Panc1 (cell line): Measurements from ENCODE around the gene CELA2B.

Experiments
- CTCF ChIP-seq: fragments of 450-650 bp; IDR thresholded peaks from 2 replicates; pipeline ENCODE4 v1.5.1; 2017; ENCODE audit warnings: mild to moderate bottlenecking
- POLR2AphosphoS5 ChIP-seq: IDR thresholded peaks from 2 replicates; pipeline ENCODE4 v1.6.1; 2012; ENCODE audit warnings: mild to moderate bottlenecking, low read depth, low read length, moderate library complexity
- REST ChIP-seq, 2 experiments: IDR thresholded peaks; 2 replicates each; pipeline ENCODE4 v1.6.1; 2011 to 2012; ENCODE audit warnings: low read depth in 2 of 2, control low read depth in 1 of 2, low read length in 1 of 2, mild to moderate bottlenecking in 1 of 2, moderate library complexity in 1 of 2; ENCODE audit not compliant: insufficient read depth in 1 of 2
- SIN3A ChIP-seq: IDR thresholded peaks from 2 replicates; pipeline ENCODE4 v1.6.1; 2012; ENCODE audit warnings: low read depth, mild to moderate bottlenecking, low read length, moderate library complexity, borderline replicate concordance; ENCODE audit not compliant: insufficient read depth
- TCF7L2 ChIP-seq: IDR thresholded peaks from 2 replicates; pipeline ENCODE4 v1.6.1; 2011; ENCODE audit warnings: mild to moderate bottlenecking, low read depth, low read length, inconsistent platforms

GRCh38 chr1:15432324-15432723 lies 43.6 kb upstream of the CELA2B start:
- TF ChIP-seq CTCF (no peak), REST (IDR thresholded peaks at IDR 0.05; ENCODE audit: insufficient read depth in 1 of 2, low read depth in 2 of 2, low read length in 1 of 2) (no peak), POLR2AphosphoS5 (no peak), SIN3A (no peak), TCF7L2 (no peak)
